Upper lobe of left lung (tissue), 4 donors: ENCODE results near the gene TCF7.

Experiments used
- CTCF ChIP-seq, 6 experiments: fragments of 450-650 bp in 4 of 6; fragments of 200-600 bp in 2 of 6; sonication (generic) in 2 of 6; IDR thresholded peaks; one replicate each; pipeline ENCODE4 v1.5.1; 2016 to 2019; ENCODE audit warnings: antibody characterized with exemption in 6 of 6
- EP300 ChIP-seq, 4 donors: sonication (generic); formaldehyde crosslinking; IDR thresholded peaks; one replicate each; pipeline ENCODE4 v1.5.1; 2017; ENCODE audit warnings: antibody characterized with exemption in 4 of 4, control low read depth in 2 of 4

GRCh38 chr5:134143431-134143830, 28.9 kb downstream of the TCF7 start:
- TF ChIP-seq EP300 (IDR thresholded peaks at IDR 0.05) (no peak), CTCF (IDR thresholded peaks at IDR 0.05) (no peak)
